CD14-positive monocyte (primary cell): ENCODE measurements around the gene KRTAP5-7. TPM values are rescaled to one million over a fixed set of nuclear protein-coding genes. Genes with fewer than 3 reads are reported as not detected.
A peak's percentile ranks its signal among the peaks of the same experiment; 100 is the strongest.

Experiments
- DNase-seq, 3 donors: peaks; one replicate each; pipeline ENCODE4 v3.0.0-alpha.2; 2011 to 2022
- H2AFZ ChIP-seq: 2 replicates; pipeline ENCODE4 v1.6.0; 2012; ENCODE audit warnings: mild to moderate bottlenecking, low read depth, low read length, inconsistent platforms; ENCODE audit not compliant: insufficient read depth, poor library complexity, severe bottlenecking
- H3K27ac ChIP-seq, 2 donors: 1 replicate in 1 of 2; 2 replicates in 1 of 2; pipeline ENCODE4 v1.5.1; 2012 to 2013; ENCODE audit warnings: low read length in 2 of 2, control low read depth in 1 of 2, inconsistent platforms in 1 of 2, low read depth in 1 of 2, mild to moderate bottlenecking in 1 of 2
- H3K27me3 ChIP-seq, 2 donors: one replicate each; pipeline versions ENCODE4 v1.6.0 to v1.6.1; 2011 to 2013; ENCODE audit warnings: low read length in 2 of 2; ENCODE audit not compliant: control insufficient read depth in 2 of 2, insufficient read depth in 2 of 2
- H3K36me3 ChIP-seq, 2 donors: replicated peaks in 1 of 2; 1 replicate in 1 of 2; 2 replicates in 1 of 2; pipeline versions ENCODE4 v1.5.1 to v1.6.1; 2012 to 2013; ENCODE audit warnings: low read length in 2 of 2, control low read depth in 1 of 2, inconsistent platforms in 1 of 2, mild to moderate bottlenecking in 1 of 2; ENCODE audit not compliant: insufficient read depth in 2 of 2, control insufficient read depth in 1 of 2
- H3K4me1 ChIP-seq, 2 donors: 1 replicate in 1 of 2; 2 replicates in 1 of 2; pipeline versions ENCODE4 v1.5.1 to v1.6.1; 2012 to 2013; ENCODE audit warnings: low read length in 2 of 2, control low read depth in 1 of 2, inconsistent platforms in 1 of 2, mild to moderate bottlenecking in 1 of 2, moderate library complexity in 1 of 2; ENCODE audit not compliant: insufficient read depth in 2 of 2, control insufficient read depth in 1 of 2
- H3K4me2 ChIP-seq: replicated peaks from 2 replicates; pipeline ENCODE3; 2012; ENCODE audit warnings: low read length, moderate library complexity, mild to moderate bottlenecking; ENCODE audit not compliant: poor library complexity, severe bottlenecking; ENCODE audit errors: extremely low read depth
- H3K4me3 ChIP-seq, 3 experiments: fragments of 200-600 bp in 1 of 3; sonication (generic) in 1 of 3; replicated peaks in 1 of 3; 1 replicate in 2 of 3; 2 replicates in 1 of 3; pipeline ENCODE4 v1.5.1; 2011 to 2013; ENCODE audit warnings: low read length in 3 of 3, mild to moderate bottlenecking in 3 of 3, control low read depth in 2 of 3, low read depth in 2 of 3, inconsistent platforms in 1 of 3, moderate library complexity in 1 of 3
- H3K79me2 ChIP-seq: 2 replicates; pipeline ENCODE4 v1.6.0; 2012; ENCODE audit warnings: mild to moderate bottlenecking, control low read depth, inconsistent platforms, low read length, moderate library complexity; ENCODE audit not compliant: insufficient read depth
- H3K9ac ChIP-seq: 2 replicates; pipeline ENCODE4 v1.6.0; 2017; ENCODE audit warnings: low read length, mild to moderate bottlenecking; ENCODE audit not compliant: insufficient read depth, poor library complexity, severe bottlenecking
- H3K9me3 ChIP-seq, 2 donors: replicated peaks in 1 of 2; 1 replicate in 1 of 2; 2 replicates in 1 of 2; pipeline versions ENCODE4 v1.5.1 to v1.6.1; 2012 to 2013; ENCODE audit warnings: low read length in 2 of 2, control low read depth in 1 of 2; ENCODE audit not compliant: control insufficient read depth in 1 of 2, insufficient read depth in 1 of 2
- H4K20me1 ChIP-seq: 2 replicates; pipeline ENCODE4 v1.6.0; 2012; ENCODE audit warnings: mild to moderate bottlenecking, low read length, control low read depth, moderate library complexity; ENCODE audit not compliant: insufficient read depth
- H3K27ac Mint-ChIP-seq, 7 donors: one replicate each; pipeline ENCODE4 v1.8.0; 2020; ENCODE audit warnings: mild to moderate bottlenecking in 7 of 7, mixed read lengths in 7 of 7, moderate library complexity in 6 of 7, inconsistent platforms in 2 of 7
- H3K27me3 Mint-ChIP-seq, 3 donors: one replicate each; pipeline ENCODE4 v1.8.0; 2021 to 2022; ENCODE audit warnings: low read depth in 3 of 3, mild to moderate bottlenecking in 3 of 3, mixed read lengths in 3 of 3, moderate library complexity in 3 of 3, inconsistent platforms in 1 of 3
- H3K36me3 Mint-ChIP-seq, 2 donors: one replicate each; pipeline ENCODE4 v1.8.0; 2020; ENCODE audit warnings: mixed read lengths in 2 of 2, inconsistent platforms in 1 of 2, mild to moderate bottlenecking in 1 of 2
- H3K4me1 Mint-ChIP-seq: one replicate; pipeline ENCODE4 v1.8.0; 2020; ENCODE audit warnings: mild to moderate bottlenecking, mixed read lengths
- H3K4me3 Mint-ChIP-seq, 2 donors: one replicate each; pipeline ENCODE4 v1.8.0; 2020; ENCODE audit warnings: mild to moderate bottlenecking in 2 of 2, mixed read lengths in 2 of 2, moderate library complexity in 1 of 2
- H3K9me3 Mint-ChIP-seq, 7 donors: one replicate each; pipeline ENCODE4 v1.8.0; 2020 to 2022; ENCODE audit warnings: mixed read lengths in 7 of 7, mild to moderate bottlenecking in 6 of 7, moderate library complexity in 6 of 7, inconsistent platforms in 2 of 7
- CTCF ChIP-seq: fragments of 200-600 bp; IDR thresholded peaks from one replicate; pipeline ENCODE4 v1.8.0; 2022; ENCODE audit warnings: antibody characterized with exemption, mild to moderate bottlenecking
- WGBS: methylation state at CpG from one replicate; pipeline ENCODE4 v1.1.5; 2013; ENCODE audit warnings: missing lambda C conversion rate; ENCODE audit not compliant: insufficient coverage; 5-methylcytosine and 5-hydroxymethylcytosine counted together
- intact Hi-C, 2 donors: fragments of 100-400 bp; cut with micrococcal nuclease; formaldehyde crosslinking; loops; one replicate each; pipeline versions ENCODE4 v1.15.0 to v1.15.1; 2023
- polyA plus RNA-seq, 3 donors: library from polyadenylated mRNA; depleted of rRNA in 1 of 3; unstranded in 2 of 3; stranded (reverse) in 1 of 3; fragments of 300-500 nt in 2 of 3; fragments of >200 nt in 1 of 3; fragmentation: Illumina TruSeq in 2 of 3; gene quantifications; 1 replicate in 2 of 3; 2 replicates in 1 of 3; pipeline ENCODE4 v1.2.3, GENCODE V29; 2012 to 2021

Gene KRTAP5-7
- polyA plus RNA-seq, 3 donors: 0.05 TPM; not detected in 2

GRCh38 chr11:71490044-71490730 is 36.9 kb upstream of the KRTAP5-7 start:
- Histone ChIP-seq H3K27me3 (no peaks in the 10 kb centered on the region), H3K9me3 (no peaks in the 10 kb centered on the region), H3K9ac (no peak overlapping the region), H3K36me3 (peaks cover 81 to 97% of the 10 kb centered on the region in 2 donors), H3K4me2 (no peak overlapping the region), H4K20me1 (no peaks in the 10 kb centered on the region), H3K4me3 (no peak overlapping the region), H3K79me2 (no peaks in the 10 kb centered on the region), H3K4me1 (no peaks in the 10 kb centered on the region), H3K27ac (no peak overlapping the region), H2AFZ (no peak overlapping the region)
- 95% methylated on average over 23 of the region's 23 CpGs for WGBS
- H3K9me3 Mint-ChIP-seq: no peaks in the 10 kb centered on the region
- no peak for DNase-seq
- H3K36me3 Mint-ChIP-seq: peaks cover 85 to 97% of the 10 kb centered on the region in 2 donors
- no peak overlapping the region for H3K4me3 Mint-ChIP-seq
- peak overlapping the region in 1 of 7 donors; percentile 37 for H3K27ac Mint-ChIP-seq
- no peak for TF ChIP-seq CTCF
- intact Hi-C loops: no loop called here
- peaks cover 0 to 2% (median 1%) of the 10 kb centered on the region in 3 donors for H3K27me3 Mint-ChIP-seq
- no peaks in the 10 kb centered on the region for H3K4me1 Mint-ChIP-seq

DNA sequence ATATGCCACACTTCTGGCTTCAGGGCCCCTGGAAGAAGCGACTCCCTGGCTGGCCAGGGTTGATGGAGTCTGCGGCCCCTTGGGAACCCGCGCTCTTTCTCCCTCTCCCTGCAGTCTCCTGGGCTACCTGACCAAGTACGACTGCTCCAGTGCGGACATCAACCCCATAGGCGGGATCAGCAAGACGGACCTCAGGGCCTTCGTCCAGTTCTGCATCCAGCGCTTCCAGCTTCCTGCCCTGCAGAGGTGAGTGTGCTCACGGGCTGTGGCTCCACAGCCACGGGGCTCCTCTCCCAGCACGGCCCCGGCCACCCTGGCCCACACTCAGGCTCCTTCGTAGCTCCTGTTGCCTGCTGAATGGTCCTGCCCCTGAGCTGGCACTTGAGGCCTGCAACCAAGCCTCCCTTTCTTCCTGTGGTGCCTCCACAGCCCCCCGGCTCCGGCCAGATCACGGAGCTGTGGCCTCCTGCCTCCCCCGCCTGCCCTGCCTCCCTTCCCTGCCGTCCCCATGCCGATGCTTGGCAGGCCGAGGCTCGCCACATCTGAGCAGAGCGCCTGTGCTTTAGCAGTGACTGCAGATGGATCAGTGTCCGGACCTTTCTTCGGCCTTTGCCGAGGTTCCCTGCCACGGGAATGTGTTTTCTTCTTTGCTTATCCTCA is 36.2 kb upstream of the KRTAP5-7 start:
- H3K9me3 ChIP-seq: no peaks in the 10 kb centered on the region
- TF ChIP-seq CTCF: no peak
- no peak for DNase-seq
- H3K27me3 ChIP-seq: no peaks in the 10 kb centered on the region
- H3K27me3 Mint-ChIP-seq: peaks cover 0 to 2% (median 1%) of the 10 kb centered on the region in 3 donors
- no peaks in the 10 kb centered on the region for H3K9me3 Mint-ChIP-seq
- no peaks in the 10 kb centered on the region for H3K79me2 ChIP-seq
- H3K4me1 ChIP-seq: no peaks in the 10 kb centered on the region
- H3K4me3 ChIP-seq: no peak overlapping the region
- no peaks in the 10 kb centered on the region for H3K4me1 Mint-ChIP-seq
- H3K9ac ChIP-seq: no peak overlapping the region
- H3K4me3 Mint-ChIP-seq: no peak overlapping the region
- peaks cover 85 to 97% of the 10 kb centered on the region in 2 donors for H3K36me3 Mint-ChIP-seq
- H3K27ac ChIP-seq: no peak overlapping the region
- peaks cover 81 to 97% of the 10 kb centered on the region in 2 donors for H3K36me3 ChIP-seq
- H3K4me2 ChIP-seq: no peak overlapping the region
- WGBS: 98% methylated on average over 27 of the region's 28 CpGs
- no peak overlapping the region for H2AFZ ChIP-seq
- intact Hi-C loops: no loop called here
- H3K27ac Mint-ChIP-seq: no peak overlapping the region
- peaks cover 7% of the 10 kb centered on the region for H4K20me1 ChIP-seq
